Retinal pigment epithelial cell (primary cell): ENCODE data around the gene C3orf18.

ENCODE experiments used
- DNase-seq: peaks from one replicate; pipeline ENCODE4 v3.0.0-alpha.2; 2010; ENCODE audit warnings: low read depth
- H3K4me3 ChIP-seq: 2 replicates; pipeline ENCODE4 v1.5.1; 2011; ENCODE audit warnings: mild to moderate bottlenecking, low read length, control low read depth, moderate library complexity
- TF ChIP-seq, protein P1 (sequence below): conservative IDR thresholded peaks from 2 replicates; pipeline ENCODE4 v1.5.1; 2011; ENCODE audit warnings: low read depth, low read length, control low read depth, inconsistent platforms

C3orf18 gene

DNA sequence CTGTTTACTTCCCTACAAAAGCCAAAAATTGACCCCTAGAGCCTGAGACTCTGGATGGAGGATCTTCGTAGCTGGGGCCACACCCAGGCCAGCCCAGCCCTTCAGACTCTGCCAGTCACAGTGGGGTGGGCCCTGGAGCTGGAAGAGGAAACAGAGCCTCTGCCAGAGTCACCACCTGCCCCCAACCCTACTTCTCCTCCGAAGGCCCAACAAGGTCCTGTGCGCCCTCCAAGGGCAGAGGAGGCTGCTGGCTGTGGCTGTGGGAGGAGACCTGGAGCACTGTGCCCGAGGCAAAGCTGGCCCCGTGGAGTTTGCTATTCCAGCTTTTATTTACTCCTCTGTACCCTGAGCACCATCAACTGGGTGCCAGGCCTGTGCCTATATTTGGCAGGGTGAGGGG is 25.0 kb upstream of the C3orf18 start:
- no peak for DNase-seq
- no peak overlapping the region for H3K4me3 ChIP-seq
- TF ChIP-seq, protein P1, sequence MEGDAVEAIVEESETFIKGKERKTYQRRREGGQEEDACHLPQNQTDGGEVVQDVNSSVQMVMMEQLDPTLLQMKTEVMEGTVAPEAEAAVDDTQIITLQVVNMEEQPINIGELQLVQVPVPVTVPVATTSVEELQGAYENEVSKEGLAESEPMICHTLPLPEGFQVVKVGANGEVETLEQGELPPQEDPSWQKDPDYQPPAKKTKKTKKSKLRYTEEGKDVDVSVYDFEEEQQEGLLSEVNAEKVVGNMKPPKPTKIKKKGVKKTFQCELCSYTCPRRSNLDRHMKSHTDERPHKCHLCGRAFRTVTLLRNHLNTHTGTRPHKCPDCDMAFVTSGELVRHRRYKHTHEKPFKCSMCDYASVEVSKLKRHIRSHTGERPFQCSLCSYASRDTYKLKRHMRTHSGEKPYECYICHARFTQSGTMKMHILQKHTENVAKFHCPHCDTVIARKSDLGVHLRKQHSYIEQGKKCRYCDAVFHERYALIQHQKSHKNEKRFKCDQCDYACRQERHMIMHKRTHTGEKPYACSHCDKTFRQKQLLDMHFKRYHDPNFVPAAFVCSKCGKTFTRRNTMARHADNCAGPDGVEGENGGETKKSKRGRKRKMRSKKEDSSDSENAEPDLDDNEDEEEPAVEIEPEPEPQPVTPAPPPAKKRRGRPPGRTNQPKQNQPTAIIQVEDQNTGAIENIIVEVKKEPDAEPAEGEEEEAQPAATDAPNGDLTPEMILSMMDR, result no peak

DNA sequence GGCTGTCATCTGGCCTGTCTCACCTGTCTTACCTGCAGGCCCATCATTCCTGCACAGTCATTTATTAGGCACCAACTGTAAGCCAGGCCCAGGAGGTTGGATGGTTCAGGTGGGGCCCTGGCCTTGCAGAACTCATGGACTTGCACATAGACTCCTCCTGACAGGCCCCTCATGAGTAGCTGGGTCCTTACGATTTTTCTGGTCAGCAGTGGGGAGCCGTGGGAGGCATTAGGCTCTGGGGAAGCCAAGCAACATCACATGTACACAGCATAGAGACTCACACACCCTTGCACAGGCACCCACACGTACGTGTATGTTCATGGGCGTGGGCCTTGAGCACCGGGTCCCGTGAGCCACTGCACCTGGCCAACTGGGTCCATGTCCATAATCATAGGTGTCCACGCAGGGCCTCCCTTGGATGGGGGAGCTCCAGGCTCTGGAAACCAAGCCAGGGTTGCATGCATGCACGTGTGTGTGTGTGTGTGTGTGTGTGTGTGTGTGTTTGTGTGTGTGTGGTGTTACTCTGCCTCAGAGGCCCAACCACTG is 23.7 kb upstream of the C3orf18 start:
- no peak overlapping the region for H3K4me3 ChIP-seq

DNA sequence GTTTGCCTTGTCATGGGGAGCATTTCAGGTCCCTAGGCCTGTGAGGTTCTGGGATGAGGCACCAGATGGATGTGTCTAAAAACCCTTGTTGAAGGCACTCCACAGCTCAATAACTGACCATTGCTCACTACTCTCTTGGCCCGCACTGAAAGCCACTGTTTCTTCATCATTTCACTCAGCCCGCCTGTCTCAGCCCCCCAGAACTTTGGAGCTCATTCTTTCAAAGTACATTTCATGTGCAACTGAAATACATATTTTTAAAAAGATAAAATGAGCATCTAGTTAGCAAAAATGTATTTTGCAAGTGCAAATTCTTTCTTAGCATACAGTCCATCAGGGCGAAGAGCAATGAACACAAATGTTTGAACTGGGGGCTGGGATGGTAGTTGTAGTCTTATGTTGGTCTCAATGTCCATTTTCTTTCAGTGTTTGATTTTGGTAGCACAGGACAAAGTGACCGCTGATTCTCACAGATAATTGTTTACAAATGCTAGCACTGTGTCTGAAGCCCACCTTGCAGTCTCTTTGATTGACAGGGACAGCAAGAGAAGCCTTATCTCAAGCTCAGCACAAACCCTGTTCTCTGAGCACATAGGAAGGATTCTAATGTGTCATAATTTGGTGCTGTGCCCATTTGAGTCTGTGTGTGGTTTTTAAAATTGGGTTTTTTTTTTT is 21.3 kb upstream of the C3orf18 start:
- DNase-seq, result no peak
- H3K4me3 ChIP-seq, result no peak overlapping the region
- TF ChIP-seq, protein P1, result no peak

More for the DNA sequence above, 23.7 kb upstream of the C3orf18 start:
- TF ChIP-seq, protein P1, result no peak
- no peak for DNase-seq

DNA sequence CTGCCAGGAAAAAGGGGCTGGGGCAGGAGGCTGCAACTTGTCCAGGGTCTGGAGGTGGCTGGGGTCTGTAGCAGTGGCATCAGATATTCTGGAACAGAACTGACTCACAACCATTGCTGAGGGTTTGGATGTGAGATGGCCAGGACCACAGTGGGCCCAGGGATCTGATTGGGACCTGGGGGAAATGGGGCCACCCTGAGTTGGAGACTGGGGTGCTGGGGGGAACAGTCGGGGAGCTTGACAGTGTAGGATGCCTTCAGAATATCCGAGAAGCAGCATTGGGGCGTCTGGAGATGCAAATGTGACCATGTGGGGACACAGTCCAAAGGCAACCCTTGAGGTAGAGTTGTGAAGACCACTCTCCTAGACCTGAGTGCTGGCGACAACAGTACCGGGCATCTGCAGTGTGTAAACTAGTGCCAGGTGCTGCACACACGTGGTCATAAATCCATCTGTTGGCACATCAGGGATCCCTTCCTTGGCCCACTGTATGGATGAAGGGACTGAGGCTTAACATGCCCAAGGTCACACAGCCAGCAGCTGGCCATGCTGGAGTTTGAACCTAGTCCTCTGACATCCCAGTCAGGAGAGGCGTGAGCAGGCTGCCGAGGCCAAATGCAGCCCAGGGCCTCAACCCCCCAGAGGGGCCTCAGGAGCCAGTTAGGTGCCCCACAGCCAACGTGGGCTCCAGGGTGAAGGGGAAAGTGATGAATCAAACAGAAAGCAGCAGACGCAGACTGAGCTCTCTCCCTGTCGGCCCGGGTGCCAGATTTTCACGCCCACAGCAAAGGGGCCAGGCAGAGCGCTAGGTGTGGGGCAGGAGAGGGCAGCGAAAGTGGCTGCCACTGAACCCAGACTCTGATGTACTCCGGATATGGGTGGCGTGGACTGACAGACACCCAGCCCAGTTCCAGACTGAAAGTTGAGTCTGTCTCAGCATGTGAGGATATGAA is 20.5 kb upstream of the C3orf18 start:
- no peak overlapping the region for H3K4me3 ChIP-seq
- TF ChIP-seq, protein P1, result no peak
- DNase-seq, result no peak

DNA sequence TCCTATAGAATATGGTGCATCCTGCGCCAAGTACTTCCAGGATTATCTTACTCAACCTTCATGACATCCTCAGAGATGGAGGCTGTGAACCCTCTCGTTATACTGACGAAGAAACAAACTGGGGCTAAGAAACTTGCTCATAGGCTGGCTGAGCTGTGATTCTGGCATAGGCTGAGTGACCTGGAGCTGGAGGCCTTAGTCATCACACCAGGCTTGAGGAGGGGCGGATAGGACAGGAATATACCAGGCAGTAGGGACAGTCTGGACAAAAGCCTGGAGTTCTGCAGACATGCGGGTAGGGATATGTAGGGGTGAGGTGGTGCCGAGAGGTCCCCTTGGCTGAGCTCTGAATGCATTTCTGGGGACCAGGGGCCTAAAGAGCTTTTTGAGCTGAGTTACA is 19.8 kb upstream of the C3orf18 start:
- H3K4me3 ChIP-seq, result no peak overlapping the region
- TF ChIP-seq, protein P1, result no peak
- no peak for DNase-seq

DNA sequence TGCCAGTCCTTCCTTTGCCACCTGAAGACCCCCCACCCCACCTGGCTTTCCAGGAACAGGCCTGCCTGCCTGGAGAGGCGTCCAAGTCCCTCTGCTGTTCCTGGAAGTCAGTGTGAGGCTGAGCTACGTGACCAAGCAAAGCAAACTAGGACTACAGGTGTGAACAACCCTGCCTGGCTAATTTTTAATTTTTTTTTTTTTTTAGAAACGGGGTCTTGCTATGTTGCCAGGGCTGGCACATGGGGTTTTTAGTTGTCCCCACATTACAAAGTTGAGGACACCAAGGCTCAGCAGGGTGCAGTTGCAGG is 19.2 kb upstream of the C3orf18 start:
- TF ChIP-seq, protein P1, result no peak
- H3K4me3 ChIP-seq, result no peak overlapping the region
- no peak for DNase-seq
